Loucy (cell line): ENCODE measurements around the gene ANO6.
"Not testable (repeated sequence)": the region's sequence is repeated elsewhere in the genome, so short reads cannot be mapped to it uniquely, and the experiment has no call there.

ENCODE experiments used
- EZH2phosphoT487 ChIP-seq: fragments of 200-600 bp; IDR thresholded peaks from 2 replicates; pipeline ENCODE4 v1.6.1; 2018; ENCODE audit warnings: antibody characterized with exemption, mild to moderate bottlenecking, moderate library complexity, borderline replicate concordance
- TF ChIP-seq, protein P1 (sequence below): fragments of 200-600 bp; sonication (generic); conservative IDR thresholded peaks from 2 replicates; pipeline ENCODE4 v1.5.1; 2014; ENCODE audit warnings: mild to moderate bottlenecking, antibody characterized with exemption, low read length

DNA sequence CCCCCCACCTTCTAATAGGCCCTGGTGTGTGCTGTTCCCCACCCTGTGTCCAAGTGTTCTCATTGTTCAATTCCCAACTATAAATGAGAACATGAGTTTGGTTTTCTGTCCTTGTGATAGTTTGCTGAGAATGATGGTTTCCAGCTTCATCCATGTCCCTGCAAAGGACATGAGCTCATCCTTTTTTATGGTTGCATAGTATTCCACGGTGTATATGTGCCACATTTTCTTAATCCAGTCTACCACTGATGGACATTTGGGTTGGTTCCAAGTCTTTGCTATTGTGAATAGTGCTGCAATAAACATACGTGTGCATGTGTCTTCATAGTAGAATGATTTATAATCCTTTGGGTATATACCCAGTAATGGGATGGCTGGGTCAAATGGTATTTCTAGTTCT lies 20.5 kb downstream of the ANO6 start:
- TF ChIP-seq, protein P1, sequence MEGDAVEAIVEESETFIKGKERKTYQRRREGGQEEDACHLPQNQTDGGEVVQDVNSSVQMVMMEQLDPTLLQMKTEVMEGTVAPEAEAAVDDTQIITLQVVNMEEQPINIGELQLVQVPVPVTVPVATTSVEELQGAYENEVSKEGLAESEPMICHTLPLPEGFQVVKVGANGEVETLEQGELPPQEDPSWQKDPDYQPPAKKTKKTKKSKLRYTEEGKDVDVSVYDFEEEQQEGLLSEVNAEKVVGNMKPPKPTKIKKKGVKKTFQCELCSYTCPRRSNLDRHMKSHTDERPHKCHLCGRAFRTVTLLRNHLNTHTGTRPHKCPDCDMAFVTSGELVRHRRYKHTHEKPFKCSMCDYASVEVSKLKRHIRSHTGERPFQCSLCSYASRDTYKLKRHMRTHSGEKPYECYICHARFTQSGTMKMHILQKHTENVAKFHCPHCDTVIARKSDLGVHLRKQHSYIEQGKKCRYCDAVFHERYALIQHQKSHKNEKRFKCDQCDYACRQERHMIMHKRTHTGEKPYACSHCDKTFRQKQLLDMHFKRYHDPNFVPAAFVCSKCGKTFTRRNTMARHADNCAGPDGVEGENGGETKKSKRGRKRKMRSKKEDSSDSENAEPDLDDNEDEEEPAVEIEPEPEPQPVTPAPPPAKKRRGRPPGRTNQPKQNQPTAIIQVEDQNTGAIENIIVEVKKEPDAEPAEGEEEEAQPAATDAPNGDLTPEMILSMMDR, result not testable (repeated sequence)
- not testable (repeated sequence) for TF ChIP-seq EZH2phosphoT487
